Effector memory CD8-positive, alpha-beta T cell (primary cell): Measurements from ENCODE around the gene KCNMA1.

Experiments
- ATAC-seq: fragments of 150-1000 bp; cut with Tn5 transposase; replicated peaks from 2 replicates; pipeline ENCODE4 v1.10.0; 2021; ENCODE audit warnings: mild to moderate bottlenecking, moderate library complexity
- DNase-seq, 3 experiments: peaks; one replicate each; pipeline ENCODE4 v3.0.0; 2021
- H3K27ac Mint-ChIP-seq, 2 donors: one replicate each; pipeline ENCODE4 v1.8.0; 2022; ENCODE audit warnings: mild to moderate bottlenecking in 2 of 2, mixed read lengths in 2 of 2, moderate library complexity in 2 of 2
- H3K27me3 Mint-ChIP-seq, 2 donors: one replicate each; pipeline ENCODE4 v1.8.0; 2022; ENCODE audit warnings: mixed read lengths in 2 of 2
- H3K36me3 Mint-ChIP-seq: one replicate; pipeline ENCODE4 v1.8.0; 2022; ENCODE audit warnings: mild to moderate bottlenecking, moderate library complexity, mixed read lengths; ENCODE audit not compliant: insufficient read depth
- H3K4me1 Mint-ChIP-seq, 2 donors: one replicate each; pipeline ENCODE4 v1.8.0; 2022; ENCODE audit warnings: low read depth in 2 of 2, mixed read lengths in 2 of 2
- H3K4me3 Mint-ChIP-seq, 2 donors: one replicate each; pipeline ENCODE4 v1.8.0; 2022; ENCODE audit warnings: mild to moderate bottlenecking in 2 of 2, mixed read lengths in 2 of 2, moderate library complexity in 2 of 2
- H3K9me3 Mint-ChIP-seq, 2 donors: one replicate each; pipeline ENCODE4 v1.8.0; 2022; ENCODE audit warnings: mixed read lengths in 2 of 2

KCNMA1 gene

DNA sequence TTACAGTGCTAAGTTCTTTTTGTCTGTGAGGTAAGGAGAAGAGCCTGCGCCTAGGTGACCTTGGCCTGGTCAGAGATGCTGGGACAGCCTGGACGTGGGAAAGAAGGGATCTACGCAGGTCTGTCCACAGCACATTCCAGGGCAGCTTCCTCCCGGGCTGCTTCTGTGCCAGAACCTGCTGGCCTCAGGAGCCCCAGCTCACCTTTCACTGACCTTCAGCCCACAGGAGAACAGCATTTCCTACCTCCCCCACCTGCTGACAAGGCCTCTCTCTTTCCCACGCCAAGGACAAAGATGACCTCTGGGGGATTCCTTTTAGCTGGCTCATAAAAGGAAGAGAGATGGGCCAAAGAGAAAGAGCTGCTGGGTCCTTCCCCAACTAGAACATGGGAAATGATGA is 260.6 kb downstream of the KCNMA1 start:
- Mint-ChIP-seq H3K27ac (no peak overlapping the region), H3K4me3 (no peak overlapping the region), H3K36me3 (no peaks in the 10 kb centered on the region), H3K4me1 (no peaks in the 10 kb centered on the region), H3K27me3 (peaks cover 19 to 26% of the 10 kb centered on the region in 2 donors), H3K9me3 (no peaks in the 10 kb centered on the region)
- no peak for DNase-seq
- no peak for ATAC-seq

DNA sequence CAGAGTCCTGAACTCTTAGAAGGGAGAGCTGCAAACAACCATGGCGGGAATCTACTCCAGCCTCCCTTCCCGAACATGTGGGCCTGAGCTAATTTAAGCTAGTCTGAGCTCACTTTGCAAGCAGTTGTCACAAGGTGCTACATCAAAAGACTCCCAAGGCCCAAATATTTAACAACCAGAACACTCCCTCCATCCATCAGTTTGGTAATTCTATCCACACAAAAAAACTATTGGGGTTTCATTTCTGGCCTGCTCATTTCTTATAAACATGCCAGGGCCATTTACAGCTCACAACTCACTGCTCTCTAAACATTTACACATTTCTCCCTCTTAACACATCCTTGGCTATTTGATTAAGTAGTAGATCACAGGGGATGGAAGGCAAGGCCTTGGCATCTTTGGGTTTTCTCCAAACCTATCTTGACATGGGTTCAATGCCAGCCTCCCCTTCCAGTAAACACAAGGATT is 263.4 kb downstream of the KCNMA1 start:
- Mint-ChIP-seq H3K27me3 (peaks cover 18 to 28% of the 10 kb centered on the region in 2 donors), H3K4me1 (no peaks in the 10 kb centered on the region), H3K4me3 (no peak overlapping the region), H3K27ac (no peak overlapping the region), H3K9me3 (no peaks in the 10 kb centered on the region), H3K36me3 (no peaks in the 10 kb centered on the region)
- ATAC-seq, result no peak
- no peak for DNase-seq

DNA sequence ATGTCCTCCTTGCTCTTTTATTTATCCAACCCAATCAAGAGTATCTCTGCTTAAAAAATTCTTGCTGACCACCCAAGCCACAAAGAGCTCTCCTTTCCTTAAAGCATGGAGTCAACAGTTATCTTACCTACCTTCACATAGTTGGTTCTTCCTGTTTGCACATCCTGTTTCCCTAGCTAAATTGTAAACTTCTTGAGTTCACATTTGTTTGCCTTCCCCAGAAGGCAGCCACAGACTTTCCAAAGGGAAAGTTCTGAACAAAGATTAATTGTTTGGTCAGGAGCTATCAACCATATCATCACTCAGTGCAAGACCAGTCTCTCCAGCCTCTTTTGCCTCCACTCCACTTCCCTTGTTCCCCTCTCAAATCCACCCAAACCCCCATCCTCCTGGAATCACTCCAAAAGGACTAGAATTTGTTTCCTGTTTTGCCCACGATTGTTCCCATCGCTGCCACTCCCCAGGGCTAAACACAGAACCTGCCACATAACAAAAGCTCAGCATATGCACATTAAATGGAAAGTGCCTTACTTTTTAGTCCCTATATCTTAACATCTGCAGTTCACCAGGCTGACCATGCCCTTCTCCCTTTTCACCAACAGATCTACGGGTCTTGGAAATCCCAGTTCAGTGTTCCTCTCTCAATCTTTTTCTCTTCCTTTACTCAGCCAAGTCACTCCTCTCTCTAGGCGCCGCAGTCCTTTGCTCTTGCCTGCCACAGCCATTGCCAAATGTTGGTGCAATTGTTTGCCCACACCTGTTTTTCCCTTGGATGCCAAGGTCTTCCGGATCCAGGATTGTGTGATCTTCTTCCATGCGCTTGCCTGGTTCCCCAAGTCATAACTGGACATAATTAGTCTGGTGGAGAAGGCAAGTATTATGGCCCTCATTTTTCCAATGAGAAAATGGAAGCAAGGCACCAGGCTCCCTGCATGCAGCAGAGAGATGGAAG is 265.5 kb downstream of the KCNMA1 start:
- no peak overlapping the region for H3K27ac Mint-ChIP-seq
- ATAC-seq, result no peak

DNA sequence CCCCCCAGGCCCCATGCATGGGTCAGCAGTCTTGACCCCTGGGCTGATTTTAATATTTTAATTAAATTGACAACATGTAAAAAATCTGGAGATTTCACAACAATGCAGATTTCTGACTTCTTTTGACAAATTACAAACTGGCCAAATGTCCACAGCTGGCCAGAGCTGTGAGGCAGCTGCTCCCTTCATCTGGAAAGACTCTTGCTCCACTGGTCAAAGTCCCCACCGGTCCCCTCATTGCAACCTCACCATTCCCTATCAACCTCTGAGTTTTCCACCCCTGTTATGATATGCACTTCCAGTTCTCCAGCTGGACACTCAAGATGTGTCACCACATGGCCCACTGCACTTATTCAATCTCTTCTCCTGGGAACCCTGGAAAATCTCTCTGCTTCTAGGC is 266.2 kb downstream of the KCNMA1 start:
- no peaks in the 10 kb centered on the region for H3K36me3 Mint-ChIP-seq
- H3K27ac Mint-ChIP-seq, result no peak overlapping the region
- H3K27me3 Mint-ChIP-seq, result peaks cover 18 to 21% of the 10 kb centered on the region in 2 donors
- no peak overlapping the region for H3K4me3 Mint-ChIP-seq
- DNase-seq (no peak), ATAC-seq (no peak)
- H3K4me1 Mint-ChIP-seq, result no peaks in the 10 kb centered on the region
- no peaks in the 10 kb centered on the region for H3K9me3 Mint-ChIP-seq

More for the DNA sequence above, 265.5 kb downstream of the KCNMA1 start:
- Mint-ChIP-seq H3K4me1 (no peaks in the 10 kb centered on the region), H3K27me3 (peaks cover 18 to 21% of the 10 kb centered on the region in 2 donors), H3K9me3 (no peaks in the 10 kb centered on the region), H3K36me3 (no peaks in the 10 kb centered on the region), H3K4me3 (no peak overlapping the region)
- no peak for DNase-seq

DNA sequence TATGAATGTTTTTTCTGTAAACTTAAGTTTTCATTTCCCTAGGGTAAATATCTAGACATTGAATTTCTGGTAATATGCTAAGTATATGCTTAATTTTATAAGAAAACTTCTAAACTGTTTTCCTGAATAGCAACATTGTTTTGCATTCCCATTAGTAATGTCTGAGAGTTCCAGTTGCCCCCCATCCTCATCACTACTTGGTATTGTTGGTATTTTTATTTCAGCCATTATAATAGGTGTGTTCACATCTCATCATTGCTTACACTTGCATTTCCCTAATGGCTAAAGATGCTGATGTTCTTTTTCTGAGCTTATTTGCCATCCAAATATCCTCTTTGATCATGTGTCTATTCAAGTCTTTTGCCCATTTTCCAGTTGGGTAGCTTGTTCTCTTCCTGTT is 269.6 kb downstream of the KCNMA1 start:
- H3K4me1 Mint-ChIP-seq, result no peaks in the 10 kb centered on the region
- H3K9me3 Mint-ChIP-seq, result no peaks in the 10 kb centered on the region
- no peak overlapping the region for H3K27ac Mint-ChIP-seq
- peaks cover 12 to 18% of the 10 kb centered on the region in 2 donors for H3K27me3 Mint-ChIP-seq
- ATAC-seq (no peak), DNase-seq (no peak)
- no peak overlapping the region for H3K4me3 Mint-ChIP-seq
- H3K36me3 Mint-ChIP-seq, result no peaks in the 10 kb centered on the region

DNA sequence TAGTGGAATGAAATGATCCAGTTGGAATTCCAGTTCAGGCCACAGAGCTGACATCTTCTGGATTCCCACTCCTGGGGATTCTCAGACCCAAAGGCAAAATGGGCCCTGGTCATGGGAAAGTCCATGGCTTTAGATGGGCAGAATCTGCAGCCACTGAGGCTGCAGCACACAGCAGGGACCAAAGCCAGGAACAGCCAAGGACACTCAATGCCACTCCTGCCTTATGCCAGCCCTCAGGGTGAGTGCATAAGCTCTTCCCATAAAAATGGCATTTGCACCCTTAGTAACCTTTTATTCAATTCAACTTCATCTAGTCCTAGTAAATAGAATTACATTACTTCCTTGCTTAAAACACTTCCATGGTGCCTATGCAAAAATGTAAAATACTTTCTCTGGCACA is 274.4 kb downstream of the KCNMA1 start:
- Mint-ChIP-seq H3K4me3 (no peak overlapping the region), H3K9me3 (no peaks in the 10 kb centered on the region), H3K36me3 (no peaks in the 10 kb centered on the region), H3K27me3 (peaks cover 10 to 17% of the 10 kb centered on the region in 2 donors), H3K27ac (no peak overlapping the region), H3K4me1 (no peaks in the 10 kb centered on the region)
- ATAC-seq, result no peak
- no peak for DNase-seq

DNA sequence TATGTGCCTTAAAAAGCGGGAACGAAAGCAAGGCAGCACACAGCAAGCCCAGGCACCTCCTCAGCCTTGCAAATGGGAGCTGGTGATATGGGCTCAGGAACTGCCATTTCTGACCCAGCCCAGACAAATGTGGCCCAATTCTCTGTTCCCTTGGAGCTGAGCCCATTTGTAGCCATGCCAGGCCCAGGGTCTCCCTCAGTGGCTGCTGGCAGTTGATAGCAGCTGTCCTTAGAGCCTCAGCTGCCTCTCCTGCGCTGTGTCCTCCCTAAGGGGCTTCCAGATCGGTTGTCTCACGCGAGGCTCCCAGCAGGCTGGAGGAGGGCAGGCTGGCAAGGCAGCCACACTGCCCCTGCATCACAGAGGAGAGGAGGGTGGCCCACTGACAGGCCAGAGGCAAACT is 275.8 kb downstream of the KCNMA1 start:
- Mint-ChIP-seq H3K4me3 (no peak overlapping the region), H3K9me3 (no peaks in the 10 kb centered on the region), H3K4me1 (no peaks in the 10 kb centered on the region), H3K27ac (no peak overlapping the region), H3K36me3 (no peaks in the 10 kb centered on the region), H3K27me3 (peaks cover 10 to 19% of the 10 kb centered on the region in 2 donors)
- DNase-seq (no peak), ATAC-seq (no peak)

DNA sequence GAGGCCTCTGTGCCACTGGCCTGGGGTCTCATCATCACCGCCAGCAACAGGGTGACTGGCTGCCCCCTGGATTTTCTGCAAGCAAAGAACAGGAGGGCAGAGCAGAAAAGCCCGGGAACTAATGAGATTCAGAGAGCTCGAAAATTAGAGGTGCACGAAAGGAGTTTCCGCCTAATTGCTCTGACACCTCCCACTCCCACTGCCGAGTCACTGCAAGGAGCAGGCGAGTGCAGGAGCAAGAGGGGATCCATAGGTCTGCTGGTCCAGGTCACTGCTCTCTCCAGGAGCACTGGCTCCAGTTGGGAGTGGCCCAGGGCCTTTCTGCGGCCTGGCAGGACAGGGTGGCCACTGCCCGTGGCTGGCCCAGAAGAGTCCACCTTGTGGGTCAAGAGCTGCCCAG is 276.2 kb downstream of the KCNMA1 start:
- no peaks in the 10 kb centered on the region for H3K4me1 Mint-ChIP-seq
- H3K27ac Mint-ChIP-seq, result no peak overlapping the region
- H3K36me3 Mint-ChIP-seq, result no peaks in the 10 kb centered on the region
- DNase-seq (no peak), ATAC-seq (no peak)
- peaks cover 10 to 19% of the 10 kb centered on the region in 2 donors for H3K27me3 Mint-ChIP-seq
- no peak overlapping the region for H3K4me3 Mint-ChIP-seq
- no peaks in the 10 kb centered on the region for H3K9me3 Mint-ChIP-seq

DNA sequence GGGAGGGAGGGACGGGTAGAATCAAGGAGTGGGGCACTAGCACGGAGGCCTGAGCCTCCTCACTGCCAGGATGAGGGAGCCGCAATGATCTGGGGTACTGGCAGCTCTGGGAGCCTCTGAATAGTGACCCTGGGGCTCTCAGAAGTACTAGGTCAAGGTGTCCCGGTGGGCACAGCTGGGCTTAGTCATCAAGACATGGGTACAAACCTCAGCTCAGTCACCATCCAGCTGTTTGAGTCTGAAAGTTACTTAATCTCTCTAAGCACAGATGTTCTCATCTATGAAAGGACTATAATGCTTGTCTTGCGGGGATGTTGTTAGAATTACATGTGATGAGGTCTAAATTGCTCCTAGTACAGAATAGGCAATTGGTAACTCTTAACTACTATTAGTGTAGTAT is 276.8 kb downstream of the KCNMA1 start:
- H3K4me3 Mint-ChIP-seq, result no peak overlapping the region
- no peak overlapping the region for H3K27ac Mint-ChIP-seq
- no peaks in the 10 kb centered on the region for H3K9me3 Mint-ChIP-seq
- peaks cover 10 to 19% of the 10 kb centered on the region in 2 donors for H3K27me3 Mint-ChIP-seq
- H3K36me3 Mint-ChIP-seq, result no peaks in the 10 kb centered on the region
- ATAC-seq (no peak), DNase-seq (no peak)
- H3K4me1 Mint-ChIP-seq, result no peaks in the 10 kb centered on the region

DNA sequence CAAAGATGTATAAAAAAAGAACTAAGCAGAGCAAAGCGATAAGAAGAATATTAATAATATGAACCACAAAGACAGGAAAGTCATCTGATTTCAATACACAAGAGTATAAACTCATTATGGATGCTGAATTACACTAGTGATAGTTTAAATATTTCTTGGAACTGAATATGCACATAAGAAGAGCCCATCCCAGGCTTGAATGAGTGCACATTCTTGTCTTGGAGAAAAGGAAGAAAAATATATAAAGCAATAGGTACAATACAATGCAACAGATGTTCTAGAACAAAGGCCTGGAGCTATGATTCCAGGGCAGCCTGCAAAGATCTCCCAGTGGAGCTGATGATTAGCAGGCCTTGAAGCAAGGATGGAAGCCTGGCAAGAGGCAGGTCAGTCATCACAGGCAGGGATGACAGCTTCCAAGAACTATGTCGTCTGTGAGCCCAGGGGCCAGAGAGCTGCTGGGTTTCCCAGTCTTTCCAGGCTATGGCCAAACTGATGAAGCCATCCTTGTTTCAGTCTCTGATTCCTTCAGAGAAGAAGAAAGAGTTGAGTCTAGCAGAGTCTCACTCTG is 277.6 kb downstream of the KCNMA1 start:
- no peak overlapping the region for H3K4me3 Mint-ChIP-seq
- H3K36me3 Mint-ChIP-seq, result no peaks in the 10 kb centered on the region
- no peaks in the 10 kb centered on the region for H3K4me1 Mint-ChIP-seq
- no peak for ATAC-seq
- no peaks in the 10 kb centered on the region for H3K9me3 Mint-ChIP-seq
- no peak for DNase-seq
- H3K27ac Mint-ChIP-seq, result no peak overlapping the region
- peaks cover 10 to 19% of the 10 kb centered on the region in 2 donors for H3K27me3 Mint-ChIP-seq

DNA sequence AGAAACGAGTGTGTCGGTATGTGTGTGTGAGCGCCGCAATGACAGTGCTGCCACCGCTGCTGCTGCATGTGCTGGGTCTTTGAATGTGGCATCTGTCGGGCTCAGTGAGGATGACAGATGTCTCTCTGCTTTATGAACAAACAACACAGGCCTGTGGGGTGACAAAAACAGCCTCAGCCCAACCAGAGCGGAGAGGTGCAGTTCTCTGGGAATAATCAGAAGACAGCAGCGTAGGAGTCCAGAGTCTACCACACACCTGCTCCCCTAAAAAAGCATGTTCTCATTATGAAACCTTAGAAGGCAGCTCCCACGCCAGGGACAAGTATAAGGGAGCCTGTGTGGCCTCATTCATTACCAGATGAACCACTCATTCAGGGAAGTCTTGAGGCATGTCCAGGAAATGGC is 278.3 kb downstream of the KCNMA1 start:
- H3K4me1 Mint-ChIP-seq, result no peaks in the 10 kb centered on the region
- H3K36me3 Mint-ChIP-seq, result no peaks in the 10 kb centered on the region
- H3K9me3 Mint-ChIP-seq, result no peaks in the 10 kb centered on the region
- DNase-seq, result no peak
- H3K27ac Mint-ChIP-seq, result no peak overlapping the region
- ATAC-seq, result no peak
- H3K27me3 Mint-ChIP-seq, result peaks cover 10 to 19% of the 10 kb centered on the region in 2 donors
- H3K4me3 Mint-ChIP-seq, result no peak overlapping the region

DNA sequence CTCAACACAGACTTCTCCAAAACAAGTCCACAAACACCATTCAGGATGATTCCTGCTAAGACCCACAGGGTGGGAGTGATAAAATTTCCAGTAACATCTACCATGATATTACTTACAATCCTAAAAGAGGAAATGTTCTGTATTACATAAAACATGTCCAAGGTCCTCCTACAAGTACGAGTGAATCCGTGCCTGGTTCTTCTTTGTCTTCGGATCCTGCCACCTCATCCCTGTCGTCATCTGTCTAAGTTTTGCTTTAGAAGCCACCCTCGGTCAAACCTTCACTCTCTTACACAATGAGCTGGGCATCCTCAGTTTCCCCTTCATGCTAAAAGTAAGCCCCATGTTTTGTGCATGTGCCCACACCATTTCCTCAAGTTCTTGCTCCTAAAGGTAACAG is 279.0 kb downstream of the KCNMA1 start:
- Mint-ChIP-seq H3K9me3 (no peaks in the 10 kb centered on the region), H3K27ac (no peak overlapping the region), H3K27me3 (peaks cover 10 to 19% of the 10 kb centered on the region in 2 donors)

DNA sequence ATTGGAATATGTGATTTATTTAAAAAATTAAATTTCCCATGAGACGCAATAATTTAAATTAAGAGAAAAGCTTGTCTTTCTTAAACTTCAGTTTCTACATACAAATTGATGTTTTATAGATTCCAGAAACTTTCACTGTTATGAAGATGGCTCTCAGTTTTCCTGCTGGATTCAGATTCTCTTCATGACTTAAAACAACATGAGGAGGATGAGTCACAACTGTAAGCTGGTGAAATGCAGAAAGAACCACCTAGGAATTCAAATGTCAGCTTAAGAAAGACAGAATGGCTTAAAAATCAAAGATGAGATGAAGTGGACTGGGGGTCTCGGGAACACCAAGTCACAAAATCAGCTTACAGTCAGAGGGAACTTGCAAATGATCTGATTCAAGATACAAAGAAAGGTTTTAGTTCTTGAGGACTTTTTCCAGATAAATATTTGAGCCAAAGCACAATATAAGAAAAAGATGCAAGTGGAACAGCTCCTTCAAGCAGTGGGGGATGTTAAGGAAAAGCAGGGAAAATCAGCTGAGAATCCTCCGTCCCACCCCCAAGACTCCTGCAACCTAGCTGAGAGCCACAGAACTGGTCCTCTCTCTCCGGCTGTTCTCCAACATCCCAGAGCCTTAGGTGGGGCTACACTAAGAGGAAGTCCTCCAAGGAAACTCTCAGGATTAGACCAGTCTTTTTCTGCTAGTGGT is 279.8 kb downstream of the KCNMA1 start:
- Mint-ChIP-seq H3K4me1 (no peaks in the 10 kb centered on the region), H3K27me3 (peaks cover 10 to 19% of the 10 kb centered on the region in 2 donors), H3K9me3 (no peaks in the 10 kb centered on the region), H3K27ac (no peak overlapping the region), H3K36me3 (no peaks in the 10 kb centered on the region), H3K4me3 (no peak overlapping the region)
- DNase-seq, result no peak
- ATAC-seq, result no peak

More for the DNA sequence above, 279.0 kb downstream of the KCNMA1 start:
- DNase-seq (no peak), ATAC-seq (no peak)
- H3K4me3 Mint-ChIP-seq, result no peak overlapping the region
- H3K4me1 Mint-ChIP-seq, result no peaks in the 10 kb centered on the region
- no peaks in the 10 kb centered on the region for H3K36me3 Mint-ChIP-seq
